NT2/D1 (cell line): ENCODE data around the gene SRPK2.

Source experiments
- SUZ12 ChIP-seq: IDR thresholded peaks from 2 replicates; pipeline ENCODE4 v1.6.1; 2011; ENCODE audit not compliant: insufficient read length, insufficient read depth; ENCODE audit errors: extremely low read depth
- ZNF274 ChIP-seq: IDR thresholded peaks from 2 replicates; pipeline ENCODE4 v1.6.1; 2011; ENCODE audit warnings: mild to moderate bottlenecking, low read depth, low read length

DNA sequence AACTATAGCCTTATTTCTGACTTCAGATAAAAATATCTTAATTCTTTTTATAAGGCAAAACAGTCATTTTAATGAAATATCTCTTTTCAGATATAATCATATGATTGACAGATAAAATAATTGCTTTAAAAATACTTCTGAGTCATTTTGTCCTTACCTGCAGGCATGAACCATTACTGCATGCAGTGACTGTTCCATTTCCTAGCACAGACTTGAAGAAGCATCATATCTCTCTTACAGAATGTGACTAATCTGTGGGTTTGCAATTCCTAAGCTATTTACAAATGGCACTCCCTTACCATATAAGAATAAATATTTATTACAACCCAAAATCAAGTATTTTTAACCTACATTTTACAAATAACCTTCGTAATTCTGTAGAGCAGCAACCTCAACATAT is 120.7 kb downstream of the SRPK2 start:
- no peak for TF ChIP-seq ZNF274
- TF ChIP-seq SUZ12: no peak
